ENCODE measurements around the gene DMAC2.
"Not testable (repeated sequence)": the region's sequence is repeated elsewhere in the genome, so short reads cannot be mapped to it uniquely, and the experiment has no call there.

DMAC2 gene

DNA sequence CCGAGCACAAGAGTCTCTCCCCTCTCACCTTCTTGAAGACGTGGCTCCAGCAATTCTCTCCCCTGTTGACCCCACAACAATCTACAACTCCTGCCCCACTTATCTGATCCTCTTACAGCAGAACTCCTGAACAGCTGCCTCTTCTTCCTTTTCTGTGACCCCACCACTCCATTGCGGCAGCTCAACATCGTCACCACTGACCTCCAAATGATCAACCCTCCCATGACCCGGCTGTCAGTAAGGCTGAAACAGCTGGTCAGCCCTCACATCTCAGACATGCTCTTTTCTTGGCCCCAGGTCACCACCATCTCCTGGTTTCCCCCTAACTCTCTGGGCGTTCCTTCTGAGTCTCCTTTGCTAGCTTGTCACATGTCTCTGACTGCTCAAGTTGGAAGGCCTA lies 44.4 kb downstream of the DMAC2 start:
- Histone ChIP-seq H4K8ac (ENCODE audit: low read depth, low read length) (no peak overlapping the region), H2BK120ac (ENCODE audit: low read depth, low read length) (no peak overlapping the region), H3K4me2 (ENCODE audit: low read length) (no peak overlapping the region), H3K4me1 (ENCODE audit: control insufficient read depth, low read depth, low read length) (no peaks in the 10 kb centered on the region), H3K27me3 (ENCODE audit: insufficient read depth, low read length, poor library complexity) (no peaks in the 10 kb centered on the region), H4K5ac (ENCODE audit: low read length) (no peak overlapping the region), H3K36me3 (ENCODE audit: control insufficient read depth, insufficient read depth, low read length) (peaks cover 5% of the 10 kb centered on the region), H3K27ac (ENCODE audit: low read depth, low read length) (no peak overlapping the region), H3K56ac (ENCODE audit: low read length) (no peak overlapping the region), H2BK5ac (ENCODE audit: low read length) (no peak overlapping the region), H2AK5ac (ENCODE audit: low read length) (no peak overlapping the region), H3K9ac (ENCODE audit: low read length) (no peak overlapping the region), H3K4me3 (ENCODE audit: low read length) (no peak overlapping the region), H3K79me2 (ENCODE audit: control insufficient read depth, insufficient read depth, low read length) (peaks cover 19% of the 10 kb centered on the region), H3K18ac (ENCODE audit: low read length) (no peak overlapping the region), H2BK15ac (replicated peaks; ENCODE audit: low read depth) (no peak overlapping the region), H3K4ac (ENCODE audit: low read depth, low read length) (no peak overlapping the region), H3K79me1 (ENCODE audit: low read length) (peaks cover 15% of the 10 kb centered on the region), H3K23ac (ENCODE audit: low read length) (no peak overlapping the region)
- DNase-seq: no peak
- WGBS (ENCODE audit: extremely low coverage, insufficient coverage, low lambda C conversion rate): no CpG with 5 or more reads among the region's 6 CpGs

- Histone ChIP-seq H3K79me2 (ENCODE audit: control insufficient read depth, insufficient read depth, low read length) (peaks cover 11% of the 10 kb centered on the region), H4K5ac (ENCODE audit: low read length) (no peak overlapping the region), H3K4me3 (ENCODE audit: low read length) (no peak overlapping the region), H3K27me3 (ENCODE audit: insufficient read depth, low read length, poor library complexity) (no peaks in the 10 kb centered on the region), H2BK120ac (ENCODE audit: low read depth, low read length) (no peak overlapping the region), H3K4me2 (ENCODE audit: low read length) (no peak overlapping the region), H3K79me1 (ENCODE audit: low read length) (peaks cover 8% of the 10 kb centered on the region), H3K27ac (ENCODE audit: low read depth, low read length) (no peak overlapping the region), H3K36me3 (ENCODE audit: control insufficient read depth, insufficient read depth, low read length) (peaks cover 5% of the 10 kb centered on the region), H2BK5ac (ENCODE audit: low read length) (no peak overlapping the region), H3K4me1 (ENCODE audit: control insufficient read depth, low read depth, low read length) (no peaks in the 10 kb centered on the region), H2AK5ac (ENCODE audit: low read length) (no peak overlapping the region), H3K23ac (ENCODE audit: low read length) (no peak overlapping the region), H3K18ac (ENCODE audit: low read length) (no peak overlapping the region), H3K56ac (ENCODE audit: low read length) (no peak overlapping the region), H4K8ac (ENCODE audit: low read depth, low read length) (no peak overlapping the region), H3K9ac (ENCODE audit: low read length) (no peak overlapping the region), H2BK15ac (replicated peaks; ENCODE audit: low read depth) (no peak overlapping the region), H3K4ac (ENCODE audit: low read depth, low read length) (no peak overlapping the region)
- WGBS (ENCODE audit: extremely low coverage, insufficient coverage, low lambda C conversion rate): no CpG with 5 or more reads among the region's 12 CpGs
- DNase-seq: no peak
Observed at GRCh38 chr19:41392775-41393174, 46.9 kb downstream of the DMAC2 start.

- DNase-seq: no peak
- no peaks in the 10 kb centered on the region for H3K4me1 ChIP-seq (ENCODE audit: control insufficient read depth, low read depth, low read length)
- H4K8ac ChIP-seq (ENCODE audit: low read depth, low read length): no peak overlapping the region
- no peak overlapping the region for H3K27ac ChIP-seq (ENCODE audit: low read depth, low read length)
- H3K27me3 ChIP-seq (ENCODE audit: insufficient read depth, low read length, poor library complexity): no peaks in the 10 kb centered on the region
- no peak overlapping the region for H2BK120ac ChIP-seq (ENCODE audit: low read depth, low read length)
- H4K5ac ChIP-seq (ENCODE audit: low read length): no peak overlapping the region
- H3K9ac ChIP-seq (ENCODE audit: low read length): no peak overlapping the region
- no peak overlapping the region for H2BK5ac ChIP-seq (ENCODE audit: low read length)
- no peak overlapping the region for H2BK15ac ChIP-seq (replicated peaks; ENCODE audit: low read depth)
- H3K79me2 ChIP-seq (ENCODE audit: control insufficient read depth, insufficient read depth, low read length): peaks cover 9% of the 10 kb centered on the region
- no CpG with 5 or more reads among the region's 11 CpGs for WGBS (ENCODE audit: extremely low coverage, insufficient coverage, low lambda C conversion rate)
- H3K4me3 ChIP-seq (ENCODE audit: low read length): no peak overlapping the region
- no peak overlapping the region for H3K4me2 ChIP-seq (ENCODE audit: low read length)
- no peak overlapping the region for H3K18ac ChIP-seq (ENCODE audit: low read length)
- H3K36me3 ChIP-seq (ENCODE audit: control insufficient read depth, insufficient read depth, low read length): peaks cover 5% of the 10 kb centered on the region
- peaks cover 6% of the 10 kb centered on the region for H3K79me1 ChIP-seq (ENCODE audit: low read length)
- no peak overlapping the region for H3K23ac ChIP-seq (ENCODE audit: low read length)
- H3K56ac ChIP-seq (ENCODE audit: low read length): no peak overlapping the region
- H2AK5ac ChIP-seq (ENCODE audit: low read length): no peak overlapping the region
- no peak overlapping the region for H3K4ac ChIP-seq (ENCODE audit: low read depth, low read length)
Observed at GRCh38 chr19:41391618-41392017, 48.1 kb downstream of the DMAC2 start.

GRCh38 chr19:41386442-41386841 lies 53.3 kb downstream of the DMAC2 start:
- Histone ChIP-seq H3K4ac (ENCODE audit: low read depth, low read length) (no peak overlapping the region), H3K27ac (ENCODE audit: low read depth, low read length) (no peak overlapping the region), H3K36me3 (ENCODE audit: control insufficient read depth, insufficient read depth, low read length) (peaks cover under 1% of the 10 kb centered on the region), H2BK5ac (ENCODE audit: low read length) (no peak overlapping the region), H3K79me1 (ENCODE audit: low read length) (no peaks in the 10 kb centered on the region), H3K4me3 (ENCODE audit: low read length) (no peak overlapping the region), H3K79me2 (ENCODE audit: control insufficient read depth, insufficient read depth, low read length) (no peaks in the 10 kb centered on the region), H3K9ac (ENCODE audit: low read length) (no peak overlapping the region), H2AK5ac (ENCODE audit: low read length) (no peak overlapping the region), H4K8ac (ENCODE audit: low read depth, low read length) (no peak overlapping the region), H2BK15ac (replicated peaks; ENCODE audit: low read depth) (no peak overlapping the region), H3K56ac (ENCODE audit: low read length) (no peak overlapping the region), H3K27me3 (ENCODE audit: insufficient read depth, low read length, poor library complexity) (no peaks in the 10 kb centered on the region), H3K4me2 (ENCODE audit: low read length) (no peak overlapping the region), H4K5ac (ENCODE audit: low read length) (no peak overlapping the region), H3K23ac (ENCODE audit: low read length) (no peak overlapping the region), H2BK120ac (ENCODE audit: low read depth, low read length) (no peak overlapping the region), H3K4me1 (ENCODE audit: control insufficient read depth, low read depth, low read length) (no peaks in the 10 kb centered on the region), H3K18ac (ENCODE audit: low read length) (no peak overlapping the region)
- DNase-seq: no peak
- WGBS (ENCODE audit: extremely low coverage, insufficient coverage, low lambda C conversion rate): no CpG with 5 or more reads among the region's 13 CpGs

DNA sequence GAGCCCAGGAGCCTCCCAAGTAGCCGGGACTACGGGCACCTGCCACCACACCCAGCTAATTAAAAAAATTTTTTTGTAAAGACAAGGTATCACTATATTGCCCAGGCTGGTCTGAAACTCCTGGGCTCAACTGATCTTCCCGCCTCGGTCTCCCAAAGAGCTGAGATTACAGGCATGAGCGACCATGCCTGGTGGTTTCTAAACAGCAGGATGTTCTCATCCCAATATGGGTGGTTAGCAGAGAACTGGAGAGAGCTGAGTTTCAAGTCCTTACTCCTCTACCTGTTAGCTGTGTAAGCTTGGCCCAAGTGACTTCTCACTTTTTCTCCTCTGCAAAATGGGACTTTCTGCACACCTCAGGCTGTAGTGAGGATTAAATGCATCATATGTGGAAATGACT lies 55.4 kb downstream of the DMAC2 start:
- Histone ChIP-seq H3K18ac (ENCODE audit: low read length) (no peak overlapping the region), H3K36me3 (ENCODE audit: control insufficient read depth, insufficient read depth, low read length) (no peaks in the 10 kb centered on the region), H3K27me3 (ENCODE audit: insufficient read depth, low read length, poor library complexity) (no peaks in the 10 kb centered on the region), H3K27ac (ENCODE audit: low read depth, low read length) (no peak overlapping the region), H3K23ac (ENCODE audit: low read length) (no peak overlapping the region), H2BK120ac (ENCODE audit: low read depth, low read length) (no peak overlapping the region), H2BK15ac (replicated peaks; ENCODE audit: low read depth) (no peak overlapping the region), H3K4me3 (ENCODE audit: low read length) (no peak overlapping the region), H3K79me2 (ENCODE audit: control insufficient read depth, insufficient read depth, low read length) (no peaks in the 10 kb centered on the region), H2AK5ac (ENCODE audit: low read length) (no peak overlapping the region), H3K9ac (ENCODE audit: low read length) (no peak overlapping the region), H3K4me1 (ENCODE audit: control insufficient read depth, low read depth, low read length) (no peaks in the 10 kb centered on the region), H4K5ac (ENCODE audit: low read length) (no peak overlapping the region), H3K4me2 (ENCODE audit: low read length) (no peak overlapping the region), H3K4ac (ENCODE audit: low read depth, low read length) (no peak overlapping the region), H4K8ac (ENCODE audit: low read depth, low read length) (no peak overlapping the region), H3K56ac (ENCODE audit: low read length) (no peak overlapping the region), H2BK5ac (ENCODE audit: low read length) (no peak overlapping the region), H3K79me1 (ENCODE audit: low read length) (no peaks in the 10 kb centered on the region)
- no CpG with 5 or more reads among the region's 5 CpGs for WGBS (ENCODE audit: extremely low coverage, insufficient coverage, low lambda C conversion rate)
- DNase-seq: no peak

- not testable (repeated sequence) for H3K79me2 ChIP-seq (ENCODE audit: control insufficient read depth, insufficient read depth, low read length); H3K4me1 ChIP-seq (ENCODE audit: control insufficient read depth, low read depth, low read length); H3K36me3 ChIP-seq (ENCODE audit: control insufficient read depth, insufficient read depth, low read length); H3K27me3 ChIP-seq (ENCODE audit: insufficient read depth, low read length, poor library complexity); H3K4ac ChIP-seq (ENCODE audit: low read depth, low read length); H4K8ac ChIP-seq (ENCODE audit: low read depth, low read length); H3K56ac ChIP-seq (ENCODE audit: low read length); H3K4me3 ChIP-seq (ENCODE audit: low read length); H3K18ac ChIP-seq (ENCODE audit: low read length); H3K4me2 ChIP-seq (ENCODE audit: low read length); H3K27ac ChIP-seq (ENCODE audit: low read depth, low read length); H3K9ac ChIP-seq (ENCODE audit: low read length); H3K79me1 ChIP-seq (ENCODE audit: low read length); H4K5ac ChIP-seq (ENCODE audit: low read length); H2AK5ac ChIP-seq (ENCODE audit: low read length); H2BK15ac ChIP-seq (replicated peaks; ENCODE audit: low read depth); H2BK120ac ChIP-seq (ENCODE audit: low read depth, low read length); DNase-seq; H2BK5ac ChIP-seq (ENCODE audit: low read length); H3K23ac ChIP-seq (ENCODE audit: low read length)
- WGBS (ENCODE audit: extremely low coverage, insufficient coverage, low lambda C conversion rate): no CpG with 5 or more reads among the region's 8 CpGs
Observed at GRCh38 chr19:41381536-41381935, 58.2 kb downstream of the DMAC2 start.
